ENCODE data around the gene GABRG3. TPM values are rescaled to one million over a fixed set of nuclear protein-coding genes. Genes with fewer than 3 reads are reported as not detected.

The GABRG3 gene
- polyA plus RNA-seq, 1 donor: 0.57 TPM

- 50% methylated on average over 2 of the region's 10 CpGs for WGBS (ENCODE audit: insufficient coverage, low lambda C conversion rate)
- no peaks in the 10 kb centered on the region for H3K9me3 ChIP-seq (ENCODE audit: control insufficient read depth, low read depth, low read length)
- H3K4me3 ChIP-seq (ENCODE audit: low read length): no peak overlapping the region
- H3K27ac ChIP-seq (ENCODE audit: low read length): no peak overlapping the region
- DNase-seq: no peak
- no peaks in the 10 kb centered on the region for H3K4me1 ChIP-seq (ENCODE audit: control insufficient read depth, insufficient read depth, low read length)
- H3K36me3 ChIP-seq (ENCODE audit: control insufficient read depth, insufficient read depth, low read length): no peaks in the 10 kb centered on the region
- H3K27me3 ChIP-seq (ENCODE audit: control insufficient read depth, insufficient read depth, low read length): no peaks in the 10 kb centered on the region
These were observed 494.1 kb downstream of the GABRG3 start for GRCh38 chr15:27464941-27465612.

GRCh38 chr15:27466758-27467157 lies 495.8 kb downstream of the GABRG3 start:
- no CpG with 5 or more reads among the region's 2 CpGs for WGBS (ENCODE audit: insufficient coverage, low lambda C conversion rate)
- no peak for DNase-seq
- no peak overlapping the region for H3K27ac ChIP-seq (ENCODE audit: low read length)
- no peaks in the 10 kb centered on the region for H3K4me1 ChIP-seq (ENCODE audit: control insufficient read depth, insufficient read depth, low read length)
- H3K36me3 ChIP-seq (ENCODE audit: control insufficient read depth, insufficient read depth, low read length): no peaks in the 10 kb centered on the region
- no peaks in the 10 kb centered on the region for H3K27me3 ChIP-seq (ENCODE audit: control insufficient read depth, insufficient read depth, low read length)
- no peak overlapping the region for H3K4me3 ChIP-seq (ENCODE audit: low read length)
- no peaks in the 10 kb centered on the region for H3K9me3 ChIP-seq (ENCODE audit: control insufficient read depth, low read depth, low read length)

- Histone ChIP-seq H3K36me3 (ENCODE audit: control insufficient read depth, insufficient read depth, low read length) (no peaks in the 10 kb centered on the region), H3K4me3 (ENCODE audit: low read length) (no peak overlapping the region), H3K9me3 (ENCODE audit: control insufficient read depth, low read depth, low read length) (no peaks in the 10 kb centered on the region), H3K27ac (ENCODE audit: low read length) (no peak overlapping the region), H3K4me1 (ENCODE audit: control insufficient read depth, insufficient read depth, low read length) (no peaks in the 10 kb centered on the region), H3K27me3 (ENCODE audit: control insufficient read depth, insufficient read depth, low read length) (no peaks in the 10 kb centered on the region)
- WGBS (ENCODE audit: insufficient coverage, low lambda C conversion rate): no CpG with 5 or more reads among the region's 3 CpGs
- DNase-seq: no peak
These were observed 497.2 kb downstream of the GABRG3 start for GRCh38 chr15:27468151-27468591.

GRCh38 chr15:27473845-27474244 lies 502.9 kb downstream of the GABRG3 start:
- H3K4me1 ChIP-seq (ENCODE audit: control insufficient read depth, insufficient read depth, low read length): no peaks in the 10 kb centered on the region
- no peaks in the 10 kb centered on the region for H3K9me3 ChIP-seq (ENCODE audit: control insufficient read depth, low read depth, low read length)

GRCh38 chr15:27475395-27475794 lies 504.4 kb downstream of the GABRG3 start:
- H3K27ac ChIP-seq (ENCODE audit: low read length): no peak overlapping the region
- H3K9me3 ChIP-seq (ENCODE audit: control insufficient read depth, low read depth, low read length): no peaks in the 10 kb centered on the region
- WGBS (ENCODE audit: insufficient coverage, low lambda C conversion rate): 89% methylated on average over 2 of the region's 4 CpGs
- no peaks in the 10 kb centered on the region for H3K27me3 ChIP-seq (ENCODE audit: control insufficient read depth, insufficient read depth, low read length)
- no peak overlapping the region for H3K4me3 ChIP-seq (ENCODE audit: low read length)
- no peaks in the 10 kb centered on the region for H3K4me1 ChIP-seq (ENCODE audit: control insufficient read depth, insufficient read depth, low read length)
- DNase-seq: no peak
- H3K36me3 ChIP-seq (ENCODE audit: control insufficient read depth, insufficient read depth, low read length): no peaks in the 10 kb centered on the region

More at GRCh38 chr15:27473845-27474244, 502.9 kb downstream of the GABRG3 start:
- H3K27ac ChIP-seq (ENCODE audit: low read length): no peak overlapping the region
- H3K27me3 ChIP-seq (ENCODE audit: control insufficient read depth, insufficient read depth, low read length): no peaks in the 10 kb centered on the region
- H3K4me3 ChIP-seq (ENCODE audit: low read length): no peak overlapping the region
- H3K36me3 ChIP-seq (ENCODE audit: control insufficient read depth, insufficient read depth, low read length): no peaks in the 10 kb centered on the region
- no CpG with 5 or more reads among the region's 1 CpG for WGBS (ENCODE audit: insufficient coverage, low lambda C conversion rate)
- DNase-seq: no peak

- DNase-seq: no peak
- H3K27me3 ChIP-seq (ENCODE audit: control insufficient read depth, insufficient read depth, low read length): no peaks in the 10 kb centered on the region
- H3K27ac ChIP-seq (ENCODE audit: low read length): no peak overlapping the region
- no peak overlapping the region for H3K4me3 ChIP-seq (ENCODE audit: low read length)
- WGBS (ENCODE audit: insufficient coverage, low lambda C conversion rate): no CpG with 5 or more reads among the region's 4 CpGs
- H3K36me3 ChIP-seq (ENCODE audit: control insufficient read depth, insufficient read depth, low read length): no peaks in the 10 kb centered on the region
- no peaks in the 10 kb centered on the region for H3K9me3 ChIP-seq (ENCODE audit: control insufficient read depth, low read depth, low read length)
- H3K4me1 ChIP-seq (ENCODE audit: control insufficient read depth, insufficient read depth, low read length): no peaks in the 10 kb centered on the region
These were observed 508.5 kb downstream of the GABRG3 start for GRCh38 chr15:27479296-27480140.

DNA sequence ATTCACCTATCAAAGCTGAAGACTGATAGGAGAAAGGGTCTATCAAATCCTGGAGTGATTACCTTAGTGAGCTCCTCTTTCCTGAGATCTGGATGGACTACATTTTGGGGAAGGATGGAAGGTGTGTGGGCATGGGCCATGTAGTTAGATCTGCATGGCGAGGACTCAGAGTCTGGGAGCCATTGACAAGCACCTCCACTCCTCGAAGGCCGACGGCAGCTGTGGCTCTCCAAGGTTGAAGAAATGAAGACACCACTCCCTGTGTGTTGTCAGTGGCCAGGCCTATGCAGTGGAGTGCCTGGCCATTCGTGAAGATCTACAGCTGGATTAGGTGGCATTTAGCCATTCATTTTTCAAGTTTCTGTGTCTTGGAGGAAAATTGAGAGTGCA lies 509.2 kb downstream of the GABRG3 start:
- H3K4me1 ChIP-seq (ENCODE audit: control insufficient read depth, insufficient read depth, low read length): no peaks in the 10 kb centered on the region
- H3K27me3 ChIP-seq (ENCODE audit: control insufficient read depth, insufficient read depth, low read length): no peaks in the 10 kb centered on the region
- H3K4me3 ChIP-seq (ENCODE audit: low read length): no peak overlapping the region
- no peaks in the 10 kb centered on the region for H3K36me3 ChIP-seq (ENCODE audit: control insufficient read depth, insufficient read depth, low read length)
- no peaks in the 10 kb centered on the region for H3K9me3 ChIP-seq (ENCODE audit: control insufficient read depth, low read depth, low read length)
- no peak overlapping the region for H3K27ac ChIP-seq (ENCODE audit: low read length)
- no CpG with 5 or more reads among the region's 5 CpGs for WGBS (ENCODE audit: insufficient coverage, low lambda C conversion rate)
- no peak for DNase-seq

DNA sequence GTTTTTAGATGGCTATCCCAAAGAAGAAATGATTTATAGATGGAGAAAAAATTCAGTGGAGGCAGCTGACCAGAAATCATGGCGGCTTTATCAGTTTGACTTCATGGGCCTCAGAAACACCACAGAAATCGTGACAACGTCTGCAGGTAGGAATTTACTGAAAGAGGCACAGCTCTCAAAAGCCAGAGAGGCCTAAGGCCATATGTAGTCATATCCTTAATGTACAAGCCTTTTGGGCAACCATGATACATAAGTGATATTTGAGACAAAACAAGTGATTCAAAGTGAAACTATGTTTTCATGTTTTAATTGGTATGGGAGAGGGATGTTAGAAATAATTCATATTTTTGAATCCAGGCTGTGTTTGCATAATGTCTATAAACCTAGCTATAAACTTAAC lies 509.7 kb downstream of the GABRG3 start:
- Histone ChIP-seq H3K27ac (ENCODE audit: low read length) (no peak overlapping the region), H3K9me3 (ENCODE audit: control insufficient read depth, low read depth, low read length) (no peaks in the 10 kb centered on the region), H3K4me1 (ENCODE audit: control insufficient read depth, insufficient read depth, low read length) (no peaks in the 10 kb centered on the region), H3K36me3 (ENCODE audit: control insufficient read depth, insufficient read depth, low read length) (no peaks in the 10 kb centered on the region), H3K4me3 (ENCODE audit: low read length) (no peak overlapping the region), H3K27me3 (ENCODE audit: control insufficient read depth, insufficient read depth, low read length) (no peaks in the 10 kb centered on the region)
- no peak for DNase-seq
- WGBS (ENCODE audit: insufficient coverage, low lambda C conversion rate): no CpG with 5 or more reads among the region's 3 CpGs

GRCh38 chr15:27481768-27482167 lies 510.8 kb downstream of the GABRG3 start:
- Histone ChIP-seq H3K27me3 (ENCODE audit: control insufficient read depth, insufficient read depth, low read length) (no peaks in the 10 kb centered on the region), H3K4me1 (ENCODE audit: control insufficient read depth, insufficient read depth, low read length) (no peaks in the 10 kb centered on the region), H3K36me3 (ENCODE audit: control insufficient read depth, insufficient read depth, low read length) (no peaks in the 10 kb centered on the region), H3K9me3 (ENCODE audit: control insufficient read depth, low read depth, low read length) (no peaks in the 10 kb centered on the region), H3K4me3 (ENCODE audit: low read length) (no peak overlapping the region), H3K27ac (ENCODE audit: low read length) (no peak overlapping the region)
- DNase-seq: no peak
- WGBS (ENCODE audit: insufficient coverage, low lambda C conversion rate): 80% methylated on average over 1 of the region's 4 CpGs

- H3K9me3 ChIP-seq (ENCODE audit: control insufficient read depth, low read depth, low read length): no peaks in the 10 kb centered on the region
These were observed 511.3 kb downstream of the GABRG3 start for GRCh38 chr15:27482287-27482686.

More at GRCh38 chr15:27482287-27482686, 511.3 kb downstream of the GABRG3 start:
- Histone ChIP-seq H3K4me3 (ENCODE audit: low read length) (no peak overlapping the region), H3K27me3 (ENCODE audit: control insufficient read depth, insufficient read depth, low read length) (no peaks in the 10 kb centered on the region), H3K27ac (ENCODE audit: low read length) (no peak overlapping the region), H3K4me1 (ENCODE audit: control insufficient read depth, insufficient read depth, low read length) (no peaks in the 10 kb centered on the region), H3K36me3 (ENCODE audit: control insufficient read depth, insufficient read depth, low read length) (no peaks in the 10 kb centered on the region)
- DNase-seq: no peak
- 100% methylated on average over 4 of the region's 6 CpGs for WGBS (ENCODE audit: insufficient coverage, low lambda C conversion rate)

Measured in large intestine (tissue), 3 donors.